ENCODE results near the gene ZC3H12D.

GRCh38 chr6:149436647-149437046 is 48.2 kb downstream of the ZC3H12D start:
- TF ChIP-seq CTCF (conservative IDR thresholded peaks at IDR 0.05; ENCODE audit: low read depth in 2 of 2) (no peak), EZH2 (IDR thresholded peaks at IDR 0.05; ENCODE audit: low read depth, unreplicated experiment) (no peak), POLR2AphosphoS5 (IDR thresholded peaks at IDR 0.05; ENCODE audit: low read depth) (no peak), EZH2phosphoT487 (IDR thresholded peaks at IDR 0.05; ENCODE audit: unreplicated experiment) (no peak), REST (IDR thresholded peaks at IDR 0.05; ENCODE audit: unreplicated experiment) (no peak), ZNF331 (CRISPR knock-in tag; IDR thresholded peaks at IDR 0.05; ENCODE audit: low read depth) (no peak), JUNB (IDR thresholded peaks at IDR 0.05; ENCODE audit: unreplicated experiment) (no peak), STAT1 (IDR thresholded peaks at IDR 0.05; ENCODE audit: unreplicated experiment) (no peak), NANOG (IDR thresholded peaks at IDR 0.05; ENCODE audit: borderline replicate concordance) (no peak), CREB1 (CRISPR knock-in tag; IDR thresholded peaks at IDR 0.05; ENCODE audit: low read depth) (no peak), ZNF114 (CRISPR knock-in tag; IDR thresholded peaks at IDR 0.05) (no peak), ZNF462 (CRISPR knock-in tag; IDR thresholded peaks at IDR 0.05) (no peak)
